Measurements from ENCODE around the gene SPECC1L.

SPECC1L gene

GRCh38 chr22:24325105-24325757 lies 54.6 kb downstream of the SPECC1L start:
- peak; percentile 71 to 90 (median 80) for DNase-seq

GRCh38 chr22:24326266-24326665 lies 55.6 kb downstream of the SPECC1L start:
- DNase-seq, result no peak

GRCh38 chr22:24327832-24328231 lies 57.2 kb downstream of the SPECC1L start:
- no peak for DNase-seq

- DNase-seq, result peak in 3 of 4 experiments; percentile 6 to 23 (median 14)
Measured at GRCh38 chr22:24329453-24329852, 58.8 kb downstream of the SPECC1L start.

- peak in 1 of 4 experiments; percentile 12 for DNase-seq
Measured at GRCh38 chr22:24330636-24331035, 60.0 kb downstream of the SPECC1L start.

- peak; percentile 53 to 87 (median 72) for DNase-seq
Measured at GRCh38 chr22:24331468-24332440, 61.1 kb downstream of the SPECC1L start.

- no peak for DNase-seq
Measured at GRCh38 chr22:24333301-24333700, 62.7 kb downstream of the SPECC1L start.

GRCh38 chr22:24335496-24335895 lies 64.9 kb downstream of the SPECC1L start:
- peak; percentile 33 to 71 (median 55) for DNase-seq

- no peak for DNase-seq
Measured at GRCh38 chr22:24337894-24338645, 67.4 kb downstream of the SPECC1L start.

GRCh38 chr22:24338726-24339451 lies 68.3 kb downstream of the SPECC1L start:
- DNase-seq, result peak in 2 of 4 experiments; percentile 6 to 8

GRCh38 chr22:24339452-24339747 lies 68.8 kb downstream of the SPECC1L start:
- DNase-seq, result no peak

GRCh38 chr22:24341627-24342026 lies 71.0 kb downstream of the SPECC1L start:
- DNase-seq, result no peak

- no peak for DNase-seq
Measured at GRCh38 chr22:24350627-24351026, 80.0 kb downstream of the SPECC1L start.

GRCh38 chr22:24353121-24353520 lies 82.5 kb downstream of the SPECC1L start:
- no peak for DNase-seq

GRCh38 chr22:24355574-24355973 lies 84.9 kb downstream of the SPECC1L start:
- peak; percentile 22 to 66 (median 44) for DNase-seq

- no peak for DNase-seq
Measured at GRCh38 chr22:24357547-24357946, 86.9 kb downstream of the SPECC1L start.

- no peak for DNase-seq
Measured at GRCh38 chr22:24358105-24358836, 87.6 kb downstream of the SPECC1L start.

GRCh38 chr22:24359452-24360120 lies 89.0 kb downstream of the SPECC1L start:
- no peak for DNase-seq

GRCh38 chr22:24361976-24362646 lies 91.5 kb downstream of the SPECC1L start:
- no peak for DNase-seq

- no peak for DNase-seq
Measured at GRCh38 chr22:24363243-24363642, 92.6 kb downstream of the SPECC1L start.

Data from suppressor macrophage (primary cell).